Activated CD4-positive, alpha-beta T cell treated with anti-CD3 and anti-CD28 coated beads, Interleukin-2, amount 50 U/mL, for 48 hours (primary cell): ENCODE data around the gene RHEB.
A peak's percentile ranks its signal among the peaks of the same experiment; 100 is the strongest.

Source experiments
- DNase-seq, 2 experiments: peaks; one replicate each; pipeline ENCODE4 v3.0.0-alpha.2; 2020

The RHEB gene

GRCh38 chr7:151447312-151447711, 72.4 kb downstream of the RHEB start:
- DNase-seq, result no peak

DNA sequence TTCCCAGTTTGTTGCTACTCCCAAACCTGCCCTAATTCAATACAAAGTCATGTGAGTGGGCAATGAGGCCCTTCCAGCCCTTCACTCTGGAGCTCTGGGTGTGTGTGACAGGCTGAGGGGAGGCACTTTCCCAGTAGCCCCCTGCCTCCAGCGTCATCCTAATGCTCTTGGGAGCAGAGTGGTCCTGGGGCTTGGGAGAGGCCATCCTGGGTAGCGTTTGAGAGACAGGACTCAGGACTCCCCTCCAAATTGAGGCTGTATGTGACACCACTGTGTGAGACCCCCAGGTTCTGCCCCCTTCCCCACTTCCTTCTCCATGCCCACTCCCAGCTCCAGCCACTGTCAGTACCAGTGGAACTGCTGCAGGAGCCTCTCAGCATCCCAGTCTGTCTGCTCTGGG, 73.3 kb downstream of the RHEB start:
- no peak for DNase-seq

DNA sequence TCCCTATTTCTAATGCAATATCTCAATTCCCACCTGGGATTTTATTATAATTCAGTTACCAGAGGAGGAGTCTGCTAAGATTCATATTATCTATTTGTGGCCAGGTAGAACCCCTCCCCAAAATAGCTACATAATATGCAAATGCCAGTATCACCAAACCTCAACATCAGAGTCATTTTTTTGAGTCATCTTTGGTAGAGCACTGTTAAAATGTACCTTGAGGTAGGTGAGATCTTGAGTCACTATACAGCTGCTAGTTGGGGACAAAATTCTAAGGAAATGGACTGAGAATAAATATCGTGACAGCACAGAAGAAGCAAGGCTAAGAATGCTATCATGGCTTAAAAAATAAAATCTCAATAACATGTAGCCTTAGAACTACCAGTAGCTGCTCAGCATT, 75.1 kb downstream of the RHEB start:
- DNase-seq, result no peak

DNA sequence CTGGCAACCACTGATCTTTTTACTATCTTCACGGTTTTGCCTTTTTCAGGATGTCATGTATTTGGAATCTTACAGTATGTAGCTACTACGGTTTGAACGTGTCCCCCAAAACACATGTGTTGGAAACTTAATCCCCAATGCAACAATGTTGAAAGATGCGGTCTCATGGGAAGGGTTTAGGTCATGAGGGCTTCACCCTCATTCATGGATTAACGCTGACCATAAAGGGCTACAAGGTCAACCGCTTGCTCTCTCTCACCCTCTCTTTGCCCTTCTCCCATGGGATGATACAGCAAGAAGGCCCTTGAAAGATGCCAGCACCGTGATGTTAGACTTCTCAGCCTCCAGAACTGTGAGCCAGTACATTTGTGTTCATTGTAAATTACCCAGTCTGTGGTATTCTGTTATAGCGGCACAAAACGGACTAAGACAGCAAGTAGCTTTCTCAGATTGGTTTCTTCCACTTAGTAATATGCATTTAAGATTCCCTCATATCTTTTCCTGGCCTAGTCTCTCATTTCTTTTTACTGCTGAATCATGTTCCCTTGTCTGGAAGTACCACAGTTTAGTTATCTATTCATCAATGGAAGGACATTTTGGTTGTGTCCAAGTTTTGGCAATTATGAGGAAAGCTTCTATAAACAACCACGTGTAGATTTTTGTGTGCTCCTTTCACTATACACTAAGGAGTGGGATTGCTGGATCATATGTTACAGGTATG, 76.8 kb downstream of the RHEB start:
- DNase-seq, result no peak

DNA sequence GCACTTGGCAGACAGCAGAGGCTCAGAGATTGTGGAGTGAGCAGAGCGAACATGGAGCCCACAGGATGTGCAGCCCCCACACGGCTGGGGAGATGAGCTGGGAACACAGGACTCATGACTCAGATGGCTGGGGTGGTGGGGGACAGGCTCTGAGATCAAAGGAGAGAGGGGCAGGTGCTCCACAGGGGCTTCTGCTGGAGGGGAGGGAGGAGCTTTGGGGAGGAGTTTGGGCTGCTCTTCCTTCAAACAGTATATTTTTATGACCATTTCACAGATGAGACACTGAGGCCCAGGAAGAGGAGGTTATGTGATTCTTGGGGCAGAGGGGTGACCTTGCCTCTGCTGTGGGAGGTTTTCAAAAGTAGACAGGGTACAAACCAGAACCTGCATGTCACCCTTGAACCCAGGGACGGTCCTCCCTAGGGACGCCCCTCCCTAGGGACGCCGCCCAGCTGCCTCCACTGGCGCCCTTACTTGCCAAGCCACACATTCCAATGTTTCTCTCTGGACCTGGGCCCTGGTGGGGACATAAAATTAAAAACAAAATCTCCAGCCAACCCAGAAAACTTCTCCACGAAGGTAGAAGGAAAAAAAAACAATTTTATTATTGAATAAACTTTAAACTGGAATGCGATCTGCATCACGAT, 78.8 kb downstream of the RHEB start:
- DNase-seq, result no peak

- peak; percentile 17 to 23 for DNase-seq
These were observed 79.6 kb downstream of the RHEB start, which contains the start of gene CRYGN for GRCh38 chr7:151439855-151440798. TSS of gene CRYGN (minus strand) at chr7:151440141. CDS start at chr7:151439917, 224 bp downstream.

- DNase-seq, result no peak
These were observed 80.7 kb downstream of the RHEB start for GRCh38 chr7:151438864-151439601.

DNA sequence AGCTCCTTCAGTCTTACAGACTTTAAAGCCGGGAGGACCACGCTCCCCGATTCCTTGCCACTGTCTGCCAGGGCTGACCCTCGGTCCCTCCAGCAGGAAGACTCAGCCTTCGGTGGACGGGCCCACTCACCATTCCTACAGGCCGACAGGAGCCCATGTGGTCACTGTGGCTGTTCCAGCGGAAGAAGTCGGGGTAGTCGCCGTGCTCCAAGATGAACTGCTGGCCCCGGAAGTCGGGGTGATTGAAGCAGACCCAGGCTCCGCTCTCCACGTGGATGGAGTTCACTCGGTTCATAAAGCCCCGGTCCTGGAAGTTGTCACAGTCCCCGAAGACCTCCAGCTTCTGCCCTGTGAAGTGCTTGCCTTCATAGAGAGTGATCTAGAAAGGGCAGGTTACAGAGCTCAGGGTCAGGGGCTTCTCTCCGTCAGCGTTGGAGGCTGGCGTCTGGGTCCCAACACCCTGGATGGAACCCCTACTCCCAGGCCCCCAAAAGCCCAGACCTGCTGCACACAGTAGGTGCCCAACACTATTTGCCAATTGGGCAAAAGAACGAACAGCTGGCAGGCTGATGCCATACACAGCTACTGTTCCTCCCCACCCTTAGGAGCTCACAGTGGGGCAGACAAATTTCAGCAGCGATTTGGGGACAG, 81.7 kb downstream of the RHEB start:
- DNase-seq, result no peak

GRCh38 chr7:151437159-151437553, 82.5 kb downstream of the RHEB start:
- no peak for DNase-seq

GRCh38 chr7:151436446-151437158, 83.1 kb downstream of the RHEB start:
- DNase-seq, result no peak

GRCh38 chr7:151435971-151436370, 83.7 kb downstream of the RHEB start:
- DNase-seq, result no peak

DNA sequence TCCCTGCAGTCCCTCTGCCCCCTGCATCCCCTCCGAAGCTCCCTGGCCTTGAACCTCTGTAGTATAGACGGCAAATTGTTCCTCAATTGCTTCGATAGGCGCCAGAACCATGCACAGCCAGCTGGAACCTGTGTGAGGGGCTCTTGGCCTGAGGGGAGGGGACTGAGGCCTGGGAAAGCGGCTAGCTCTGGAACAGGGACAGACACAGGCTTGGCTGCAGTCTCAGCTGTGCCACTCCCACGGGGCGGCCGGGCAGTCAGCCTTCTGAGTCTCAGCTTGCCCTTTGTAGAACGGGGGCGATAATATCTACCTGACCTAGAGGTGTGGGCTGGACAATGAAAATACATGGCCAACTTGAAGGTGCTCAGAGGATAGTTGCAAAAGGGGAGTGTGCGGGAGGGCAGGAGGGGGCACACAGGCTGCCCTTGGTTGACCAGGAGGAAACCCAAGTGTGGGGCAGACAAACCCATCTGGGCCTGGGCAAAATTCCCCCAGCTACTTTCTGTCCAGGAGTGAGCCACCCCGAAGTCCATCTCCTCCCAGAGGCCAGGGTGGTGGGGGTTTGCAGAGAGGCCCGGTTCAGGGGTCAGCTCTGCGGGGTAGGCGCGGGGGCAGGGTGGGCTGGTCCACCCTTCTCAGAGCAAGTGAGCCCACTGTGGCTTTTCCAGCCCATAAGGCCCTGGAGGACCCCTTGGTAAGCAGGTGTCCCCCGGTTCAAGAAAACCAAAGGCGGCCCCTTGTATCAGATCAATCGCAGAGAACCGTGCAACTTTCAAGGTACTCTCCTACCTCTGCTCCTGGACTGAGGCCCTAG, 84.4 kb downstream of the RHEB start:
- DNase-seq, result no peak

GRCh38 chr7:151434549-151434948, 85.1 kb downstream of the RHEB start:
- no peak for DNase-seq

GRCh38 chr7:151433721-151434400, 85.8 kb downstream of the RHEB start:
- no peak for DNase-seq

DNA sequence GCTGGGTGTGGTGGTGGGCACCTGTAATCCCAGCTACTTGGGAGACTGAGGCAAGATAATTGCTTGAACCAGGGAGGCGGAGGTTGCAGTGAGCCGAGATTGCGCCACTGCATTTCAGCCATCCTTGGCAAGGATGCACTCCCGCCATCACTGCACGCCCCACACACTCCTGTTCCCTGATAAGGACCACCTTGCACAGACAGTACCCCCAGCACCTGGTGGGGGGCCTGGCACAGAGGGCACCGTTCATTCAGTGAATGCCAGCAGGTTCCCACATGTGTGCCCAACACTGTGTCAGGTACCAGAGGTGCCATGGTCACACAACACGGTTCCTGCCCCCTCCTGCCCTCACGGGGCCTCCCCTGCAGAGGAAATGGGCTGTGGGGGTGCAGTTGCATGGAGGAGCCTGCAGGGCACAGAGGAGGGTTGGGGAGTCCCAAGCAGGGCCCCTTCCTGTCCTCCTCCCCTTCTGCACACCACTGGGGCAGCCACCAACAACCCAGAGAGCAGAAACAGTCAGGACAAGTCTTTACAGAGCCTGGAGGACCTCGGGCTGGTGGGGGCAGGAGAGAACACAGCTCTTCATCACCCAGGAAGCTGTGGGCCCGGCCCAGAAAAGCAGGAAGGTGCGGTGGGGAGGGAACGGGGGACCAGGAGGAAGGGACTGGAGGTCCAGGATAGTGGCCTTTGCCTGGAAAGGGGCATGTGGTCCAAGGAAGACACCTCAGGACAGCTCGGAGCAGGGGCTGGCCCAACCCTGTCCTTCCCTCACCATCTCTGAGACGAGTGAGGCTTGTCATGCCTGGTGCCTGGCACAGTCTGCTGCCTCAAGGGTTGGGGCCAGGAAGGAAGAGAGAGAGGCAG, 86.8 kb downstream of the RHEB start:
- DNase-seq, result peak; percentile 66 to 73

DNA sequence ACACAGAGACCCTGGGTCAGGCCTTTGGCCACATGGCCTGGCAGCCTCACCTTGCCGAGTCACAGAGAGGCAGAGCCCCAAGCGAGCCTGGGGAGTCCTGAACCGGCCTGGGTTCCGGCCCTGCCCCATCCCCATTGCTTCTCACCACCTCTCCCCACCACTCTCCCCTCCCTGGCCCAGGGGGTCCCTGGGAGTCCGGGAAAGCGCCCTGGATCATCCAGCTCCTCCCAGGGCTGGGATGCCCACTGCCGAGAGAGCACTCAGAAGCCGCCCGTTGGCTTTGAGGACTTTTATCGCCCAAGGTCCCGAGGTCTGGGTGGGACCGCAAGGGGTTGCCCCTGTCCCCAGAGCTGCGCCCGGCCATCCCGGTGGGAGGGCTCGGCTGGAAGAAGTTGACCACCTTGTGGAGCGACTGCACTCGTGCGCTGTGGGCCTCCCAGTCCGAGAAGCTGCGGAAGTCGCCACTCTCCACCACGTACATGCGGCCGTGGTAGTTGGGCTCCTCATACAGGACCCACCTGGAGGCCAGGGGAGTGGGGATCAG, 87.9 kb downstream of the RHEB start:
- DNase-seq, result no peak

DNA sequence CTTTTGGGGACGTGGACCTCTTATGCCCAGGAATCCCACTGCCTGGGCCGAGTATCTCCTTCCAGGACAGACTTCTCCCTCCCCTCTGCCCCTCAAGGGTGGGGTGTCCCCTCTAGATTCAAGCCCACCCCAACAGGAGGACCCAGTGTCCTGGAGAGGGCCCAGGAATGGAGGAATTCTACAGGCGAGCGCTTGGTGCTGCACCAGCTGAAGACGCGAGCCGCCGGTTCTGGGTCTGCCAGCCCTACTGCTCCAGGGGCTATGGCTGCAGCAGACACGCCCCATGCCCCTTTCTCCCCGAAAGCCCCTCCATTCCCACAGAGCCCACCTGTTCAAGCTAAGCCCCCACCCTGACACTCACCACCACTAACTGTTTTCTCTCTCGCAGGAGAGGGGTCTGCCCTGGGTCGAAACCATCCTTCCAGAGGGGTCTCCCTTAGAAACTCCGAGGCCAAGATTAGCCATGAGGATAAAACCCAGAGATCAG, 88.4 kb downstream of the RHEB start:
- no peak for DNase-seq

GRCh38 chr7:151430391-151431205, 89.1 kb downstream of the RHEB start:
- DNase-seq, result no peak
